Measurements from ENCODE around the gene RIGI. TPM values are rescaled to one million over a fixed set of nuclear protein-coding genes. Genes with fewer than 3 reads are reported as not detected.

Gene RIGI
- total and polyA plus RNA-seq, 2 of the 13 experiments (the other 11 are each of a cell fraction or from before 2014, with no cell fraction given): 3.0 to 8.2 TPM

DNA sequence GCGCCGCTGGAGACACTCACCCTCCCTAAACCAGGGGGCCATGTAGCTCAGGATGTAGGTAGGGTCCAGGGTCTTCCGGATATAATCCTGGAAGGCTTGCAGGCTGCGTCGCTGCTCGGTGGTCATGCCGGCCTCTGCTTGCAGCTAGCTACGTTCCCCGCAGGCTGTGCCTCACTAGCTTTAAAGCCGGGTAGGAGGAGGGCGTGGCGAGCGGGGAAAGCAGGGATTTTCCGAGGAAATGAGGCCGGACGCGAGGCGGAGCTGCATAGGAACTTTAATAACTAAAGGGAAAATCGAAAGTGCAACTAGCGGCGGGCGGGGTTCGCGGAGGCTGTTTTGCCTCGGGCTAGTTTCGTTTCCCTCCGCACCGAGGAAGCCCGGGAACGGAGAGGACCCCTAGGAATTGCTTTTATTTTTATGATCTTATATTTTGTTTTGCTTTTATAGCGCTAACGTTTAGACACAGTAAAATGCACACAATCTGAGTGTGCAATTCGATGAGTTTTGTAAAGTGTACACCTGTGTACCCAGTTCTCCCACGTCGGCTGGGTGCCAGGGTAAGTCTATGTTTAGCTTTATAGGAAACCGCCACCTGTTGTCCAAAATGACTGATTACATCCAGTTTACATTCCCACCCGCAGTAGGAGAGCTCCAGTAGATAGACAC, at the start of gene RIGI (continued):
- TF ChIP-seq, protein P1, sequence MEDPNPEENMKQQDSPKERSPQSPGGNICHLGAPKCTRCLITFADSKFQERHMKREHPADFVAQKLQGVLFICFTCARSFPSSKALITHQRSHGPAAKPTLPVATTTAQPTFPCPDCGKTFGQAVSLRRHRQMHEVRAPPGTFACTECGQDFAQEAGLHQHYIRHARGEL (CRISPR knock-in tag; IDR thresholded peaks at IDR 0.05): no peak
- no peak for TF ChIP-seq ZNF333 (CRISPR knock-in tag; IDR thresholded peaks at IDR 0.05; ENCODE audit: borderline replicate concordance)
- 0 out of 4 replicates have a peak, but pooled peaks of 1 of the 2 experiments have one; percentile 3 for TF ChIP-seq EP300 (IDR thresholded peaks at IDR 0.05; ENCODE audit: low read depth in 2 of 2, low read length in 2 of 2)
- TF ChIP-seq EP300 (CRISPR knock-in tag; IDR thresholded peaks at IDR 0.05; ENCODE audit: borderline replicate concordance): no peak
- no peak for TF ChIP-seq NR1H2 (CRISPR knock-in tag; IDR thresholded peaks at IDR 0.05; ENCODE audit: borderline replicate concordance, low read depth)
- TF ChIP-seq, protein P2, sequence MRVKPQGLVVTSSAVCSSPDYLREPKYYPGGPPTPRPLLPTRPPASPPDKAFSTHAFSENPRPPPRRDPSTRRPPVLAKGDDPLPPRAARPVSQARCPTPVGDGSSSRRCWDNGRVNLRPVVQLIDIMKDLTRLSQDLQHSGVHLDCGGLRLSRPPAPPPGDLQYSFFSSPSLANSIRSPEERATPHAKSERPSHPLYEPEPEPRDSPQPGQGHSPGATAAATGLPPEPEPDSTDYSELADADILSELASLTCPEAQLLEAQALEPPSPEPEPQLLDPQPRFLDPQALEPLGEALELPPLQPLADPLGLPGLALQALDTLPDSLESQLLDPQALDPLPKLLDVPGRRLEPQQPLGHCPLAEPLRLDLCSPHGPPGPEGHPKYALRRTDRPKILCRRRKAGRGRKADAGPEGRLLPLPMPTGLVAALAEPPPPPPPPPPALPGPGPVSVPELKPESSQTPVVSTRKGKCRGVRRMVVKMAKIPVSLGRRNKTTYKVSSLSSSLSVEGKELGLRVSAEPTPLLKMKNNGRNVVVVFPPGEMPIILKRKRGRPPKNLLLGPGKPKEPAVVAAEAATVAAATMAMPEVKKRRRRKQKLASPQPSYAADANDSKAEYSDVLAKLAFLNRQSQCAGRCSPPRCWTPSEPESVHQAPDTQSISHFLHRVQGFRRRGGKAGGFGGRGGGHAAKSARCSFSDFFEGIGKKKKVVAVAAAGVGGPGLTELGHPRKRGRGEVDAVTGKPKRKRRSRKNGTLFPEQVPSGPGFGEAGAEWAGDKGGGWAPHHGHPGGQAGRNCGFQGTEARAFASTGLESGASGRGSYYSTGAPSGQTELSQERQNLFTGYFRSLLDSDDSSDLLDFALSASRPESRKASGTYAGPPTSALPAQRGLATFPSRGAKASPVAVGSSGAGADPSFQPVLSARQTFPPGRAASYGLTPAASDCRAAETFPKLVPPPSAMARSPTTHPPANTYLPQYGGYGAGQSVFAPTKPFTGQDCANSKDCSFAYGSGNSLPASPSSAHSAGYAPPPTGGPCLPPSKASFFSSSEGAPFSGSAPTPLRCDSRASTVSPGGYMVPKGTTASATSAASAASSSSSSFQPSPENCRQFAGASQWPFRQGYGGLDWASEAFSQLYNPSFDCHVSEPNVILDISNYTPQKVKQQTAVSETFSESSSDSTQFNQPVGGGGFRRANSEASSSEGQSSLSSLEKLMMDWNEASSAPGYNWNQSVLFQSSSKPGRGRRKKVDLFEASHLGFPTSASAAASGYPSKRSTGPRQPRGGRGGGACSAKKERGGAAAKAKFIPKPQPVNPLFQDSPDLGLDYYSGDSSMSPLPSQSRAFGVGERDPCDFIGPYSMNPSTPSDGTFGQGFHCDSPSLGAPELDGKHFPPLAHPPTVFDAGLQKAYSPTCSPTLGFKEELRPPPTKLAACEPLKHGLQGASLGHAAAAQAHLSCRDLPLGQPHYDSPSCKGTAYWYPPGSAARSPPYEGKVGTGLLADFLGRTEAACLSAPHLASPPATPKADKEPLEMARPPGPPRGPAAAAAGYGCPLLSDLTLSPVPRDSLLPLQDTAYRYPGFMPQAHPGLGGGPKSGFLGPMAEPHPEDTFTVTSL (CRISPR knock-in tag; IDR thresholded peaks at IDR 0.05; ENCODE audit: borderline replicate concordance): no peak
- TF ChIP-seq SIX1 (CRISPR knock-in tag; IDR thresholded peaks at IDR 0.05; ENCODE audit: borderline replicate concordance): no peak
- TF ChIP-seq NFYB (CRISPR knock-in tag; IDR thresholded peaks at IDR 0.05): no peak; the same call in 1 of the 2 replicates
- no peak for TF ChIP-seq MTA3 (CRISPR knock-in tag; IDR thresholded peaks at IDR 0.05)
- no peak for TF ChIP-seq ZNF335 (CRISPR knock-in tag; IDR thresholded peaks at IDR 0.05)
- TF ChIP-seq ZNF34 (CRISPR knock-in tag; IDR thresholded peaks at IDR 0.05; ENCODE audit: borderline replicate concordance): no peak
- no peak for TF ChIP-seq ZNF451 (CRISPR knock-in tag; IDR thresholded peaks at IDR 0.05)
- TF ChIP-seq ZNF572 (CRISPR knock-in tag; IDR thresholded peaks at IDR 0.05): 0 out of 2 replicates have a peak, but pooled peaks have one; percentile 31
- TF ChIP-seq AGO1 (IDR thresholded peaks at IDR 0.05; ENCODE audit: low read depth, low read length, poor library complexity, severe bottlenecking): no peak
- no peak for TF ChIP-seq RFX1 (IDR thresholded peaks at IDR 0.05)
- TF ChIP-seq, protein P3, sequence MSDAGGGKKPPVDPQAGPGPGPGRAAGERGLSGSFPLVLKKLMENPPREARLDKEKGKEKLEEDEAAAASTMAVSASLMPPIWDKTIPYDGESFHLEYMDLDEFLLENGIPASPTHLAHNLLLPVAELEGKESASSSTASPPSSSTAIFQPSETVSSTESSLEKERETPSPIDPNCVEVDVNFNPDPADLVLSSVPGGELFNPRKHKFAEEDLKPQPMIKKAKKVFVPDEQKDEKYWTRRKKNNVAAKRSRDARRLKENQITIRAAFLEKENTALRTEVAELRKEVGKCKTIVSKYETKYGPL (CRISPR knock-in tag; IDR thresholded peaks at IDR 0.05): no peak
- no peak for TF ChIP-seq CEBPB (IDR thresholded peaks at IDR 0.05; ENCODE audit: borderline replicate concordance, low read depth, low read length)
- TF ChIP-seq, protein P4, sequence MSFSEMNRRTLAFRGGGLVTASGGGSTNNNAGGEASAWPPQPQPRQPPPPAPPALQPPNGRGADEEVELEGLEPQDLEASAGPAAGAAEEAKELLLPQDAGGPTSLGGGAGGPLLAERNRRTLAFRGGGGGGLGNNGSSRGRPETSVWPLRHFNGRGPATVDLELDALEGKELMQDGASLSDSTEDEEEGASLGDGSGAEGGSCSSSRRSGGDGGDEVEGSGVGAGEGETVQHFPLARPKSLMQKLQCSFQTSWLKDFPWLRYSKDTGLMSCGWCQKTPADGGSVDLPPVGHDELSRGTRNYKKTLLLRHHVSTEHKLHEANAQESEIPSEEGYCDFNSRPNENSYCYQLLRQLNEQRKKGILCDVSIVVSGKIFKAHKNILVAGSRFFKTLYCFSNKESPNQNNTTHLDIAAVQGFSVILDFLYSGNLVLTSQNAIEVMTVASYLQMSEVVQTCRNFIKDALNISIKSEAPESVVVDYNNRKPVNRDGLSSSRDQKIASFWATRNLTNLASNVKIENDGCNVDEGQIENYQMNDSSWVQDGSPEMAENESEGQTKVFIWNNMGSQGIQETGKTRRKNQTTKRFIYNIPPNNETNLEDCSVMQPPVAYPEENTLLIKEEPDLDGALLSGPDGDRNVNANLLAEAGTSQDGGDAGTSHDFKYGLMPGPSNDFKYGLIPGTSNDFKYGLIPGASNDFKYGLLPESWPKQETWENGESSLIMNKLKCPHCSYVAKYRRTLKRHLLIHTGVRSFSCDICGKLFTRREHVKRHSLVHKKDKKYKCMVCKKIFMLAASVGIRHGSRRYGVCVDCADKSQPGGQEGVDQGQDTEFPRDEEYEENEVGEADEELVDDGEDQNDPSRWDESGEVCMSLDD (CRISPR knock-in tag; IDR thresholded peaks at IDR 0.05; ENCODE audit: borderline replicate concordance): no peak
- no peak for TF ChIP-seq BCL6 (CRISPR knock-in tag; IDR thresholded peaks at IDR 0.05)

All from HepG2 (cell line).